Endothelial cell of umbilical vein (primary cell): ENCODE measurements around the gene BRSK2. TPM values are rescaled to one million over a fixed set of nuclear protein-coding genes. Genes with fewer than 3 reads are reported as not detected.

Source experiments
- BruUV-seq: library from RNA; stranded (reverse); fragments of 400-500 nt; replicated peaks from 2 replicates; lab custom pipeline; 2021; lab: Mats Ljungman, UMichigan
- CTCF ChIA-PET: fragments of 300-600, 350-600 bp; sonication (Branson Sonifier 250); formaldehyde crosslinking; loops from one replicate; lab custom pipeline; 2021; ENCODE audit warnings: antibody characterized with exemption, inconsistent platforms; lab: Charles Lee
- POLR2A ChIA-PET: fragments of 300-600, 350-600 bp; sonication (Branson Sonifier 250); formaldehyde crosslinking; loops from one replicate; lab custom pipeline; 2021; ENCODE audit warnings: antibody characterized with exemption, inconsistent platforms; lab: Charles Lee
- DNase-seq: peaks from one replicate; pipeline ENCODE4 v3.0.0-alpha.2; 2011; ENCODE audit warnings: low read depth, low spot score
- FAIRE-seq: peaks from 2 replicates; lab custom pipeline; 2011; peaks lifted over from hg19 to GRCh38; lab: Jason Lieb, UNC
- H2AFZ ChIP-seq: 2 replicates; pipeline ENCODE4 v1.6.0; 2012; ENCODE audit warnings: low read depth, low read length, control low read depth, inconsistent platforms
- H3K27ac ChIP-seq: 2 replicates; pipeline ENCODE4 v1.5.1; 2011; ENCODE audit warnings: low read depth, mild to moderate bottlenecking, control low read depth, low read length, moderate library complexity; ENCODE audit not compliant: insufficient read depth
- H3K27me3 ChIP-seq, 2 experiments: 2 replicates each; pipeline versions ENCODE4 v1.6.0 to v1.6.1; 2011; ENCODE audit warnings: low read length in 2 of 2, mixed read lengths in 1 of 2; ENCODE audit not compliant: control insufficient read depth in 2 of 2, insufficient read depth in 2 of 2
- H3K36me3 ChIP-seq, 2 experiments: 2 replicates in 1 of 2; 3 replicates in 1 of 2; pipeline ENCODE4 v1.5.1; 2011; ENCODE audit warnings: low read length in 2 of 2, mild to moderate bottlenecking in 1 of 2, moderate library complexity in 1 of 2; ENCODE audit not compliant: control insufficient read depth in 2 of 2, insufficient read depth in 2 of 2; ENCODE audit errors: extremely low read depth in 1 of 2
- H3K4me1 ChIP-seq: 3 replicates; pipeline ENCODE4 v1.5.1; 2011; ENCODE audit warnings: mild to moderate bottlenecking, low read length; ENCODE audit not compliant: control insufficient read depth, insufficient read depth; ENCODE audit errors: extremely low read depth
- H3K4me2 ChIP-seq: 2 replicates; pipeline ENCODE4 v1.6.1; 2011; ENCODE audit warnings: low read length, control low read depth, mixed read lengths; ENCODE audit not compliant: insufficient read depth
- H3K4me3 ChIP-seq, 3 experiments: fragments of 200-600 bp in 1 of 3; sonication (generic), shearing (Covaris generic) in 1 of 3; replicated peaks in 1 of 3; 2 replicates each; pipeline ENCODE4 v1.5.1; 2011 to 2016; ENCODE audit warnings: control low read depth in 3 of 3, low read length in 3 of 3, mild to moderate bottlenecking in 2 of 3, inconsistent platforms in 1 of 3, low read depth in 1 of 3, moderate library complexity in 1 of 3; ENCODE audit not compliant: insufficient read depth in 1 of 3
- H3K79me2 ChIP-seq: 2 replicates; pipeline ENCODE4 v1.6.0; 2012; ENCODE audit warnings: low read length, inconsistent platforms; ENCODE audit not compliant: control insufficient read depth, insufficient read depth
- H3K9ac ChIP-seq: replicated peaks from 2 replicates; pipeline ENCODE3; 2011; ENCODE audit warnings: low read length, control low read depth; ENCODE audit not compliant: insufficient read depth; ENCODE audit errors: extremely low read depth
- H3K9me1 ChIP-seq: replicated peaks from 3 replicates; pipeline ENCODE4 v1.6.0; 2011; ENCODE audit warnings: mild to moderate bottlenecking, low read length; ENCODE audit not compliant: control insufficient read depth, insufficient read depth; ENCODE audit errors: extremely low read depth
- H3K9me3 ChIP-seq: replicated peaks from 2 replicates; pipeline ENCODE4 v1.5.1; 2012; ENCODE audit warnings: low read length, inconsistent platforms; ENCODE audit not compliant: control insufficient read depth, insufficient read depth
- H4K20me1 ChIP-seq: replicated peaks from 2 replicates; pipeline ENCODE3; 2011; ENCODE audit warnings: mild to moderate bottlenecking, low read length; ENCODE audit not compliant: control insufficient read depth, insufficient read depth; ENCODE audit errors: extremely low read depth
- EZH2 ChIP-seq: IDR thresholded peaks from 2 replicates; pipeline ENCODE4 v1.6.1; 2012; ENCODE audit warnings: borderline replicate concordance, low read depth, mild to moderate bottlenecking, moderate library complexity, low read length, inconsistent platforms; ENCODE audit not compliant: severe bottlenecking
- FOS ChIP-seq: IDR thresholded peaks from 2 replicates; pipeline ENCODE4 v1.6.1; 2011; ENCODE audit warnings: mild to moderate bottlenecking, low read length, moderate library complexity, borderline replicate concordance; ENCODE audit not compliant: insufficient read depth
- GATA2 ChIP-seq: IDR thresholded peaks from 2 replicates; pipeline ENCODE4 v1.7.0; 2011; ENCODE audit warnings: low read depth, mild to moderate bottlenecking, moderate library complexity, mixed read lengths, low read length; ENCODE audit not compliant: insufficient read length, insufficient read depth
- JUN ChIP-seq: IDR thresholded peaks from 2 replicates; pipeline ENCODE4 v1.6.1; 2011; ENCODE audit warnings: borderline replicate concordance, low read depth; ENCODE audit not compliant: insufficient read length, insufficient read depth
- MAX ChIP-seq: IDR thresholded peaks from 2 replicates; pipeline ENCODE4 v1.6.1; 2011; ENCODE audit not compliant: insufficient read depth, insufficient read length
- MYC ChIP-seq: IDR thresholded peaks from one replicate; pipeline ENCODE4 v1.6.1; 2011; ENCODE audit warnings: mild to moderate bottlenecking, low read depth, low read length
- POLR2A ChIP-seq: IDR thresholded peaks from 2 replicates; pipeline ENCODE4 v1.6.1; 2012; ENCODE audit warnings: low read depth, mild to moderate bottlenecking, control low read depth, low read length
- POLR2AphosphoS5 ChIP-seq: IDR thresholded peaks from 2 replicates; pipeline ENCODE4 v1.6.1; 2012; ENCODE audit warnings: low read depth, mild to moderate bottlenecking, control low read depth, low read length, moderate library complexity; ENCODE audit not compliant: insufficient read depth
- dilution Hi-C: fragments of 300-500 bp; cut with MboI; formaldehyde crosslinking; loops from one replicate; pipeline ENCODE4 v1.15.0; 2019; ENCODE audit warnings: low sequenced_read_pairs; ENCODE audit not compliant: extremely low pct_ligation_motif_present
- intact Hi-C: fragments of 100-400 bp; cut with micrococcal nuclease; formaldehyde crosslinking; loops from one replicate; pipeline ENCODE4 v1.10.0; 2022
- polyA plus RNA-seq, 4 experiments: library from polyadenylated mRNA; depleted of rRNA in 3 of 4; stranded (reverse) in 3 of 4; unstranded in 1 of 4; fragments of >200 nt; gene quantifications; 2 replicates each; pipeline versions ENCODE4 v1.2.1 to v1.2.3, GENCODE V29; 2011 to 2012; ENCODE audit warnings: missing spikeins in 1 of 4
- total RNA-seq: library from RNA; stranded (reverse); gene quantifications from 2 replicates; pipeline ENCODE4 v1.2.3, GENCODE V29; 2021
- TF ChIP-seq, protein P1 (sequence below), 2 donors: IDR thresholded peaks; 1 replicate in 1 of 2; 2 replicates in 1 of 2; pipeline ENCODE4 v1.5.1; 2011; ENCODE audit warnings: low read length in 2 of 2, mild to moderate bottlenecking in 2 of 2, moderate library complexity in 2 of 2, control low read depth in 1 of 2, inconsistent platforms in 1 of 2, low read depth in 1 of 2; ENCODE audit not compliant: insufficient read depth in 1 of 2; ENCODE audit errors: extremely low read depth in 1 of 2

BRSK2 gene
- total and polyA plus RNA-seq, 2 donors (not counting 3 experiments of a cell fraction or from before 2014, with no cell fraction given): 0.08 to 0.20 TPM

DNA sequence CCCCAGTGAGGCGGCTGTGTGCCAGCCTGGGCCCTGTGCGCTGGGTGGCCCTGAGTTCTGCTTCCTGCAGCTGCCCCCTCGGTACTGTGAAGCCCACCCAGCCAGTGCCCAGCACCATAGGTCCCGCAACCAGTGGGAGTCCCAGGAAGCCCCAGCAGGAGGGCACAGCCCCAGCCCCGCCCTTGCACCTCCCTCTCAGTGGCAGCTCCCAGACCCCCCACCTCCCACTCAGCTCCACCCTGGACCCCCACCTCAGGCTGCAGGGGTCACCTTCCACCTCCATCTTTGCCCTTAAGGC is 66.0 kb downstream of the BRSK2 start:
- TF ChIP-seq, protein P1, sequence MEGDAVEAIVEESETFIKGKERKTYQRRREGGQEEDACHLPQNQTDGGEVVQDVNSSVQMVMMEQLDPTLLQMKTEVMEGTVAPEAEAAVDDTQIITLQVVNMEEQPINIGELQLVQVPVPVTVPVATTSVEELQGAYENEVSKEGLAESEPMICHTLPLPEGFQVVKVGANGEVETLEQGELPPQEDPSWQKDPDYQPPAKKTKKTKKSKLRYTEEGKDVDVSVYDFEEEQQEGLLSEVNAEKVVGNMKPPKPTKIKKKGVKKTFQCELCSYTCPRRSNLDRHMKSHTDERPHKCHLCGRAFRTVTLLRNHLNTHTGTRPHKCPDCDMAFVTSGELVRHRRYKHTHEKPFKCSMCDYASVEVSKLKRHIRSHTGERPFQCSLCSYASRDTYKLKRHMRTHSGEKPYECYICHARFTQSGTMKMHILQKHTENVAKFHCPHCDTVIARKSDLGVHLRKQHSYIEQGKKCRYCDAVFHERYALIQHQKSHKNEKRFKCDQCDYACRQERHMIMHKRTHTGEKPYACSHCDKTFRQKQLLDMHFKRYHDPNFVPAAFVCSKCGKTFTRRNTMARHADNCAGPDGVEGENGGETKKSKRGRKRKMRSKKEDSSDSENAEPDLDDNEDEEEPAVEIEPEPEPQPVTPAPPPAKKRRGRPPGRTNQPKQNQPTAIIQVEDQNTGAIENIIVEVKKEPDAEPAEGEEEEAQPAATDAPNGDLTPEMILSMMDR (IDR thresholded peaks at IDR 0.05; ENCODE audit: extremely low read depth in 1 of 2, insufficient read depth in 1 of 2, low read depth in 1 of 2, low read length in 2 of 2): no peak
- no peak for TF ChIP-seq MYC
- TF ChIP-seq MAX: no peak
- TF ChIP-seq EZH2: no peak
- no peak for TF ChIP-seq POLR2A
- no peak for TF ChIP-seq GATA2
- no peak for TF ChIP-seq JUN
- no peak for TF ChIP-seq POLR2AphosphoS5
- no peak for TF ChIP-seq FOS
- DNase-seq: no peak
- H3K9ac ChIP-seq: no peak overlapping the region
- no peak overlapping the region for H3K27ac ChIP-seq
- FAIRE-seq: no peak
- intact Hi-C loops: no loop called here
- no TSS peak for BruUV-seq
- H3K79me2 ChIP-seq: no peaks in the 10 kb centered on the region
- no peaks in the 10 kb centered on the region for H3K4me1 ChIP-seq
- H2AFZ ChIP-seq: no peak overlapping the region
- H3K4me3 ChIP-seq: no peak overlapping the region
- ChIA-PET CTCF (no interaction called here), POLR2A (no interaction called here)
- no peaks in the 10 kb centered on the region for H3K27me3 ChIP-seq
- no peaks in the 10 kb centered on the region for H3K9me1 ChIP-seq
- no peaks in the 10 kb centered on the region for H3K9me3 ChIP-seq
- no peaks in the 10 kb centered on the region for H3K36me3 ChIP-seq
- dilution Hi-C loops: no loop called here
- H4K20me1 ChIP-seq: no peaks in the 10 kb centered on the region
- no peak overlapping the region for H3K4me2 ChIP-seq
